Stomach smooth muscle (tissue), 2 donors: Measurements from ENCODE around the gene HPSE2.
"Not testable (repeated sequence)": the region's sequence is repeated elsewhere in the genome, so short reads cannot be mapped to it uniquely, and the experiment has no call there.

Experiments
- H3K27ac ChIP-seq: one replicate; pipeline ENCODE4 v1.7.0; 2013; ENCODE audit warnings: mild to moderate bottlenecking, low read length, inconsistent platforms
- H3K27me3 ChIP-seq, 2 donors: one replicate each; pipeline ENCODE4 v1.7.0; 2013; ENCODE audit warnings: low read length in 2 of 2; ENCODE audit not compliant: insufficient read depth in 2 of 2, control insufficient read depth in 1 of 2
- H3K36me3 ChIP-seq, 2 donors: one replicate each; pipeline ENCODE4 v1.7.0; 2013; ENCODE audit warnings: low read length in 2 of 2; ENCODE audit not compliant: control insufficient read depth in 2 of 2, insufficient read depth in 2 of 2
- H3K4me1 ChIP-seq: one replicate; pipeline ENCODE4 v1.7.0; 2013; ENCODE audit warnings: low read length; ENCODE audit not compliant: control insufficient read depth, insufficient read depth
- H3K4me3 ChIP-seq, 2 donors: one replicate each; pipeline ENCODE4 v1.7.0; 2013; ENCODE audit warnings: low read length in 2 of 2
- H3K9ac ChIP-seq, 2 donors: one replicate each; pipeline ENCODE4 v1.7.0; 2013; ENCODE audit warnings: low read length in 2 of 2, mild to moderate bottlenecking in 1 of 2
- H3K9me3 ChIP-seq, 2 donors: one replicate each; pipeline ENCODE4 v1.7.0; 2013; ENCODE audit warnings: low read length in 2 of 2; ENCODE audit not compliant: control insufficient read depth in 2 of 2
- donor health status: healthy.
- donor health status: Pancreatic carcinoma.

HPSE2 gene

GRCh38 chr10:99235658-99236626 lies at the start of gene HPSE2:
Gene HPSE2, minus strand, starts transcription at chr10:99235852.
- Histone ChIP-seq H3K9me3 (no peaks in the 10 kb centered on the region), H3K27me3 (peaks cover 47 to 61% of the 10 kb centered on the region in 2 donors), H3K9ac (no peak within 1 kb of the TSS), H3K27ac (no peak within 1 kb of the TSS), H3K36me3 (no peaks in the 10 kb centered on the region), H3K4me1 (peaks cover 24% of the 10 kb centered on the region), H3K4me3 (peak within 1 kb of the TSS; percentile 58 to 77)

GRCh38 chr10:99280472-99280871 lies 44.8 kb upstream of the HPSE2 start:
- H3K9ac ChIP-seq: no peak overlapping the region
- no peaks in the 10 kb centered on the region for H3K27me3 ChIP-seq
- no peaks in the 10 kb centered on the region for H3K9me3 ChIP-seq
- no peak overlapping the region for H3K4me3 ChIP-seq
- H3K36me3 ChIP-seq: no peaks in the 10 kb centered on the region
- no peak overlapping the region for H3K27ac ChIP-seq
- no peaks in the 10 kb centered on the region for H3K4me1 ChIP-seq

GRCh38 chr10:99279626-99280111 lies 44.0 kb upstream of the HPSE2 start:
- Histone ChIP-seq H3K9ac (no peak overlapping the region), H3K27me3 (no peaks in the 10 kb centered on the region), H3K36me3 (no peaks in the 10 kb centered on the region), H3K4me1 (no peaks in the 10 kb centered on the region), H3K4me3 (no peak overlapping the region), H3K27ac (no peak overlapping the region), H3K9me3 (no peaks in the 10 kb centered on the region)

GRCh38 chr10:99276848-99277486 lies 41.3 kb upstream of the HPSE2 start:
- Histone ChIP-seq H3K4me1 (no peaks in the 10 kb centered on the region), H3K4me3 (no peak overlapping the region), H3K9ac (no peak overlapping the region), H3K27ac (no peak overlapping the region), H3K9me3 (no peaks in the 10 kb centered on the region), H3K27me3 (no peaks in the 10 kb centered on the region), H3K36me3 (no peaks in the 10 kb centered on the region)

- Histone ChIP-seq H3K27me3 (no peaks in the 10 kb centered on the region), H3K4me1 (no peaks in the 10 kb centered on the region), H3K4me3 (no peak overlapping the region), H3K9ac (no peak overlapping the region), H3K36me3 (no peaks in the 10 kb centered on the region), H3K9me3 (no peaks in the 10 kb centered on the region), H3K27ac (no peak overlapping the region)
Measured at GRCh38 chr10:99266383-99266782, 30.7 kb upstream of the HPSE2 start.

GRCh38 chr10:99248824-99249223 lies 13.2 kb upstream of the HPSE2 start:
- Histone ChIP-seq H3K36me3 (no peaks in the 10 kb centered on the region), H3K4me1 (no peaks in the 10 kb centered on the region), H3K27ac (no peak overlapping the region), H3K4me3 (no peak overlapping the region), H3K9me3 (peaks cover 0 to 2% of the 10 kb centered on the region in 2 donors), H3K9ac (no peak overlapping the region), H3K27me3 (no peaks in the 10 kb centered on the region)

- not testable (repeated sequence) for H3K9me3 ChIP-seq, H3K4me1 ChIP-seq, H3K27me3 ChIP-seq, H3K36me3 ChIP-seq, H3K4me3 ChIP-seq, H3K27ac ChIP-seq, H3K9ac ChIP-seq
Measured at GRCh38 chr10:99247893-99248292, 12.2 kb upstream of the HPSE2 start.

- no peak overlapping the region for H3K4me3 ChIP-seq
- H3K9me3 ChIP-seq: no peaks in the 10 kb centered on the region
- H3K36me3 ChIP-seq: no peaks in the 10 kb centered on the region
- peaks cover 46 to 58% of the 10 kb centered on the region in 2 donors for H3K27me3 ChIP-seq
- peaks cover 24% of the 10 kb centered on the region for H3K4me1 ChIP-seq
- no peak overlapping the region for H3K9ac ChIP-seq
- no peak overlapping the region for H3K27ac ChIP-seq
Measured at GRCh38 chr10:99236627-99237309, 1.1 kb upstream of the HPSE2 start.

- no peaks in the 10 kb centered on the region for H3K36me3 ChIP-seq
- peaks cover 47 to 66% of the 10 kb centered on the region in 2 donors for H3K27me3 ChIP-seq
- no peaks in the 10 kb centered on the region for H3K9me3 ChIP-seq
- peaks cover 24% of the 10 kb centered on the region for H3K4me1 ChIP-seq
- H3K4me3 ChIP-seq: peak overlapping the region; percentile 58 to 77
- no peak overlapping the region for H3K9ac ChIP-seq
- H3K27ac ChIP-seq: no peak overlapping the region
Measured at GRCh38 chr10:99234791-99235657, 628 bp downstream of the HPSE2 start.
